Hepatocyte (in vitro differentiated cells): ENCODE results near the gene XPA. TPM values are rescaled to one million over a fixed set of nuclear protein-coding genes. Genes with fewer than 3 reads are reported as not detected.

ENCODE experiments used
- DNase-seq: peaks from one replicate; pipeline ENCODE4 v3.0.0-alpha.2; 2016; ENCODE audit warnings: low spot score
- H2AFZ ChIP-seq: fragments of 200-600 bp; sonication (generic); 2 replicates; pipeline ENCODE4 v1.6.0; 2016; ENCODE audit warnings: antibody characterized with exemption, mild to moderate bottlenecking
- H3K27ac ChIP-seq: fragments of 200-600 bp; sonication (generic); 2 replicates; pipeline ENCODE4 v1.5.1; 2016; ENCODE audit warnings: mild to moderate bottlenecking
- H3K27me3 ChIP-seq: fragments of 200-600 bp; sonication (generic); 2 replicates; pipeline ENCODE4 v1.6.1; 2016
- H3K36me3 ChIP-seq: fragments of 200-600 bp; sonication (generic); replicated peaks from 2 replicates; pipeline ENCODE4 v1.5.1; 2016; ENCODE audit warnings: low read depth; ENCODE audit not compliant: insufficient read depth
- H3K4me1 ChIP-seq: fragments of 200-600 bp; sonication (generic); 2 replicates; pipeline ENCODE4 v1.5.1; 2016; ENCODE audit warnings: mild to moderate bottlenecking, moderate library complexity; ENCODE audit not compliant: insufficient read depth
- H3K4me2 ChIP-seq: fragments of 200-600 bp; sonication (generic); 2 replicates; pipeline ENCODE4 v1.6.0; 2016
- H3K4me3 ChIP-seq: fragments of 200-600 bp; sonication (generic); 2 replicates; pipeline ENCODE4 v1.5.1; 2016; ENCODE audit warnings: mild to moderate bottlenecking
- H3K79me2 ChIP-seq: fragments of 200-600 bp; sonication (generic); 2 replicates; pipeline ENCODE4 v1.6.0; 2017; ENCODE audit warnings: mild to moderate bottlenecking
- H3K9me2 ChIP-seq: fragments of 200-600 bp; sonication (generic); replicated peaks from 2 replicates; pipeline ENCODE4 v1.6.0; 2017; ENCODE audit warnings: mild to moderate bottlenecking; ENCODE audit not compliant: insufficient read depth
- H3K9me3 ChIP-seq: fragments of 200-600 bp; sonication (generic); 2 replicates; pipeline ENCODE4 v1.5.1; 2016; ENCODE audit warnings: low read depth, mild to moderate bottlenecking
- H4K20me1 ChIP-seq: fragments of 200-600 bp; sonication (generic); 2 replicates; pipeline ENCODE4 v1.6.0; 2016; ENCODE audit warnings: mild to moderate bottlenecking; ENCODE audit not compliant: insufficient read depth, poor library complexity, severe bottlenecking
- EZH2 ChIP-seq: fragments of 200-600 bp; sonication (generic); IDR thresholded peaks from 2 replicates; pipeline ENCODE4 v1.6.1; 2016; ENCODE audit warnings: antibody characterized with exemption, mild to moderate bottlenecking, borderline replicate concordance
- EZH2phosphoT487 ChIP-seq: fragments of 200-600 bp; sonication (generic); IDR thresholded peaks from one replicate; pipeline ENCODE4 v1.6.1; 2018; ENCODE audit warnings: antibody characterized with exemption, mild to moderate bottlenecking, low read depth, moderate library complexity; ENCODE audit not compliant: unreplicated experiment, severe bottlenecking
- WGBS: methylation state at CpG from one replicate; pipeline ENCODE4 v1.1.6; 2016; ENCODE audit warnings: low lambda C conversion rate; ENCODE audit errors: missing lambda C conversion rate; 5-methylcytosine and 5-hydroxymethylcytosine counted together
- polyA plus RNA-seq: library from polyadenylated mRNA; unstranded; fragments of >200 nt; fragmentation: Nextera tagmentation; extraction: Ambion mirVana; gene quantifications from 2 replicates; pipeline ENCODE4 v1.2.1, GENCODE V29; 2016
- total RNA-seq: library from RNA; depleted of rRNA; stranded (reverse); fragments of >200 nt; gene quantifications from 2 replicates; pipeline ENCODE4 v1.2.3, GENCODE V29; 2014
- TF ChIP-seq, protein P1 (sequence below): fragments of 200-600 bp; sonication (generic); IDR thresholded peaks from 2 replicates; pipeline ENCODE4 v1.5.1; 2016; ENCODE audit warnings: antibody characterized with exemption, mild to moderate bottlenecking; ENCODE audit not compliant: poor library complexity

The XPA gene
- total and polyA plus RNA-seq, 2 experiments from 2014 or later: 12.6 to 18.5 TPM

DNA sequence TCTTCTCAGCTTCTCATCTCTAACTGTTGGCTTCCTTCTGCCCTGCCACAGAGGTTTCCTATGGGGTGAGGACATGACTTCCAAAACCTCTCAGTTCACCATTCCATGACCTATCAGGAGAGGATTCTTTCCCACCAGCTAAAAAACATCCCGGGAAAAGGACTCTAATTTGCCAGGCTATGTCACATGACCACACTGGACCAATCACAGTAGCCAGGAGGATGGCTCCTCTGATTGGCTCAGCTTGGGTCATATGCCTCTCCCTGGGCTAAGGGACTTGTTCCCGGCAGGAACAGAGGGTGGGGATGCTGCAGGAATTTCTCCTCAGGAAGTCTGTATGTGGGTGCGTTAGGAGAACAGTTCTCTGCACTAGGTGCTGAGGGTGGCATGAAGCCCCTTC lies 40.3 kb upstream of the XPA start:
- H3K4me2 ChIP-seq: no peak overlapping the region

DNA sequence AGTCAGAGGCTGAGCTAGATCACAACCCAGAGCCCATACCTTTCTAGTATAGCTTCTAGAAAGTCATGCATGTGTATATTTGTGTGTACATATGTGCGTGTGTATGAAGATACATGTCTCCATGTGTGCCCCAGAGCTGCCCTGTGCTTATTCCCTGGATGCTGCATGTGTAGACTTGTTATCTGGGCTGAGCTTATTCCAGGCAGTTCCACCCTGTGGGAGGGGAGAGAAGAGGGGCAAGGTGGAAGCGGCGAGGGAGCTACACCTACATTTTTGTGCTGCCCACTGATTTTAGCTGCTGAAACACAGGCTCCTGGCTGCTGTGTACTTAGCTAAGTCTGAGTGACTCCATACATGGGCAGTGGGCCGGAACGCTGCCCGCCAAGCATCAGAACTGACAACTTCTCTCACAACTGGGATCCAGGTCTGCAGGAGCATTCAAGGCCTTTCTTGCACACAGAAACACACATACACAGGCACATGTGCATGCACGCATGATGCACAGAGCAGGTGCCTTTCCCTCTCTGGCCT lies 38.0 kb upstream of the XPA start:
- H2AFZ ChIP-seq: no peak overlapping the region
- H3K4me1 ChIP-seq: no peaks in the 10 kb centered on the region
- no peaks in the 10 kb centered on the region for H4K20me1 ChIP-seq
- no peak overlapping the region for H3K4me3 ChIP-seq
- WGBS: 88% methylated on average over 7 of the region's 7 CpGs
- H3K9me3 ChIP-seq: no peaks in the 10 kb centered on the region
- H3K36me3 ChIP-seq: no peaks in the 10 kb centered on the region
- H3K4me2 ChIP-seq: no peak overlapping the region
- H3K27ac ChIP-seq: no peak overlapping the region
- TF ChIP-seq EZH2 (no peak), EZH2phosphoT487 (no peak)
- TF ChIP-seq, protein P1, sequence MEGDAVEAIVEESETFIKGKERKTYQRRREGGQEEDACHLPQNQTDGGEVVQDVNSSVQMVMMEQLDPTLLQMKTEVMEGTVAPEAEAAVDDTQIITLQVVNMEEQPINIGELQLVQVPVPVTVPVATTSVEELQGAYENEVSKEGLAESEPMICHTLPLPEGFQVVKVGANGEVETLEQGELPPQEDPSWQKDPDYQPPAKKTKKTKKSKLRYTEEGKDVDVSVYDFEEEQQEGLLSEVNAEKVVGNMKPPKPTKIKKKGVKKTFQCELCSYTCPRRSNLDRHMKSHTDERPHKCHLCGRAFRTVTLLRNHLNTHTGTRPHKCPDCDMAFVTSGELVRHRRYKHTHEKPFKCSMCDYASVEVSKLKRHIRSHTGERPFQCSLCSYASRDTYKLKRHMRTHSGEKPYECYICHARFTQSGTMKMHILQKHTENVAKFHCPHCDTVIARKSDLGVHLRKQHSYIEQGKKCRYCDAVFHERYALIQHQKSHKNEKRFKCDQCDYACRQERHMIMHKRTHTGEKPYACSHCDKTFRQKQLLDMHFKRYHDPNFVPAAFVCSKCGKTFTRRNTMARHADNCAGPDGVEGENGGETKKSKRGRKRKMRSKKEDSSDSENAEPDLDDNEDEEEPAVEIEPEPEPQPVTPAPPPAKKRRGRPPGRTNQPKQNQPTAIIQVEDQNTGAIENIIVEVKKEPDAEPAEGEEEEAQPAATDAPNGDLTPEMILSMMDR: no peak
- no peaks in the 10 kb centered on the region for H3K79me2 ChIP-seq
- DNase-seq: no peak
- H3K9me2 ChIP-seq: no peaks in the 10 kb centered on the region
- no peaks in the 10 kb centered on the region for H3K27me3 ChIP-seq

More for the DNA sequence above, 40.3 kb upstream of the XPA start:
- H4K20me1 ChIP-seq: no peaks in the 10 kb centered on the region
- TF ChIP-seq EZH2: no peak
- no peak for TF ChIP-seq EZH2phosphoT487
- TF ChIP-seq, protein P1: no peak
- H3K27ac ChIP-seq: no peak overlapping the region
- 62% methylated on average over 3 of the region's 3 CpGs for WGBS
- no peak overlapping the region for H3K4me3 ChIP-seq
- peaks cover 10% of the 10 kb centered on the region for H3K4me1 ChIP-seq
- no peaks in the 10 kb centered on the region for H3K36me3 ChIP-seq
- H3K9me2 ChIP-seq: no peaks in the 10 kb centered on the region
- DNase-seq: no peak
- no peak overlapping the region for H2AFZ ChIP-seq
- no peaks in the 10 kb centered on the region for H3K9me3 ChIP-seq
- H3K27me3 ChIP-seq: no peaks in the 10 kb centered on the region
- no peaks in the 10 kb centered on the region for H3K79me2 ChIP-seq

DNA sequence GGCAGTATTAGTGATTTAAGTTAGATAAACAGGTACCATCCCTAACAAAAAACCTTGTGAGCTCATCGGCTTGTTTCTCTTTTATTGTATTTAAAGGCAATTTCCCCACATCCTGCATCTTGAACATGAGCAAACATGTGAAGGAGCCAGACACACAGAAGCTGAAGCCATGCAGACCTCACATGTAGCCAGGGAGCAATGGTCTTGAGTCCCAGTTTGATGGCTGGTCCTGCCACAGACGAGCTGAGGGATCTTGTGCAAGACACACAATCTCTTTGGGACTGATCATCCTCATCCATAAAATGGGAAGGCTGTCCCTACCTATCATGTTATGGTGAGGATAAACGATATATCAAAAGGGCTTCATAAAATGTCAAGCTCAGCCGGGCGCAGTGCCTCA lies 29.6 kb upstream of the XPA start:
- TF ChIP-seq, protein P1: no peak
- TF ChIP-seq EZH2 (no peak), EZH2phosphoT487 (no peak)
- no peak overlapping the region for H2AFZ ChIP-seq
- no peaks in the 10 kb centered on the region for H4K20me1 ChIP-seq
- DNase-seq: no peak
- no peaks in the 10 kb centered on the region for H3K9me3 ChIP-seq
- no peaks in the 10 kb centered on the region for H3K9me2 ChIP-seq
- WGBS: 92% methylated on average over 5 of the region's 5 CpGs
- H3K4me1 ChIP-seq: no peaks in the 10 kb centered on the region
- H3K36me3 ChIP-seq: no peaks in the 10 kb centered on the region
- no peaks in the 10 kb centered on the region for H3K79me2 ChIP-seq
- no peak overlapping the region for H3K27ac ChIP-seq
- H3K27me3 ChIP-seq: no peaks in the 10 kb centered on the region
- no peak overlapping the region for H3K4me3 ChIP-seq
- no peak overlapping the region for H3K4me2 ChIP-seq
